Mucosa of stomach (tissue), 1 donor: ENCODE data around the gene SLC8A3.
"Not testable (repeated sequence)": the region's sequence is repeated elsewhere in the genome, so short reads cannot be mapped to it uniquely, and the experiment has no call there.

Experiments used
- H3K27me3 ChIP-seq: one replicate; pipeline ENCODE4 v1.7.0; 2013; ENCODE audit warnings: mild to moderate bottlenecking, low read length; ENCODE audit not compliant: control insufficient read depth, insufficient read depth
- H3K36me3 ChIP-seq: one replicate; pipeline ENCODE4 v1.7.0; 2013; ENCODE audit warnings: low read length; ENCODE audit not compliant: control insufficient read depth, insufficient read depth
- H3K4me1 ChIP-seq: one replicate; pipeline ENCODE4 v1.7.0; 2013; ENCODE audit warnings: mild to moderate bottlenecking, low read length; ENCODE audit not compliant: control insufficient read depth, insufficient read depth
- H3K4me3 ChIP-seq: one replicate; pipeline ENCODE4 v1.7.0; 2013; ENCODE audit warnings: low read length
- H3K9ac ChIP-seq: one replicate; pipeline ENCODE4 v1.7.0; 2013; ENCODE audit warnings: mild to moderate bottlenecking, low read length, moderate library complexity
- H3K9me3 ChIP-seq: one replicate; pipeline ENCODE4 v1.7.0; 2013; ENCODE audit warnings: mild to moderate bottlenecking, low read length, moderate library complexity; ENCODE audit not compliant: control insufficient read depth
- donor health status: Pancreatic carcinoma.

SLC8A3 gene

GRCh38 chr14:70188659-70189455 is at the start of gene SLC8A3:
Gene SLC8A3, minus strand, starts transcription at chr14:70188951. Its CDS starts 20,529 bp downstream, at chr14:70168422.
- no peak within 1 kb of the TSS for H3K4me3 ChIP-seq
- no peaks in the 10 kb centered on the region for H3K9me3 ChIP-seq
- H3K27me3 ChIP-seq: peaks cover 53% of the 10 kb centered on the region
- H3K4me1 ChIP-seq: peaks cover 6% of the 10 kb centered on the region
- no peaks in the 10 kb centered on the region for H3K36me3 ChIP-seq
- H3K9ac ChIP-seq: no peak within 1 kb of the TSS

- no peak overlapping the region for H3K4me3 ChIP-seq
- H3K9ac ChIP-seq: no peak overlapping the region
- H3K36me3 ChIP-seq: no peaks in the 10 kb centered on the region
- H3K27me3 ChIP-seq: no peaks in the 10 kb centered on the region
- H3K4me1 ChIP-seq: no peaks in the 10 kb centered on the region
- H3K9me3 ChIP-seq: no peaks in the 10 kb centered on the region
These were observed 49.0 kb upstream of the SLC8A3 start for GRCh38 chr14:70237710-70238109.

GRCh38 chr14:70234066-70234950 is 45.6 kb upstream of the SLC8A3 start:
- Histone ChIP-seq H3K9ac (no peak overlapping the region), H3K4me1 (no peaks in the 10 kb centered on the region), H3K36me3 (no peaks in the 10 kb centered on the region), H3K9me3 (no peaks in the 10 kb centered on the region), H3K4me3 (no peak overlapping the region), H3K27me3 (no peaks in the 10 kb centered on the region)

- not testable (repeated sequence) for H3K9ac ChIP-seq, H3K4me3 ChIP-seq, H3K36me3 ChIP-seq, H3K4me1 ChIP-seq, H3K9me3 ChIP-seq, H3K27me3 ChIP-seq
These were observed 43.2 kb upstream of the SLC8A3 start for GRCh38 chr14:70231756-70232544.

GRCh38 chr14:70229877-70230640 is 41.3 kb upstream of the SLC8A3 start:
- H3K4me1 ChIP-seq, H3K36me3 ChIP-seq, H3K27me3 ChIP-seq, H3K4me3 ChIP-seq, H3K9me3 ChIP-seq, H3K9ac ChIP-seq: not testable (repeated sequence)

GRCh38 chr14:70213721-70214282 is 25.1 kb upstream of the SLC8A3 start:
- Histone ChIP-seq H3K9ac (no peak overlapping the region), H3K9me3 (no peaks in the 10 kb centered on the region), H3K36me3 (no peaks in the 10 kb centered on the region), H3K27me3 (no peaks in the 10 kb centered on the region), H3K4me3 (no peak overlapping the region), H3K4me1 (no peaks in the 10 kb centered on the region)

GRCh38 chr14:70212752-70213151 is 24.0 kb upstream of the SLC8A3 start:
- no peaks in the 10 kb centered on the region for H3K4me1 ChIP-seq
- H3K36me3 ChIP-seq: no peaks in the 10 kb centered on the region
- no peak overlapping the region for H3K9ac ChIP-seq
- no peak overlapping the region for H3K4me3 ChIP-seq
- no peaks in the 10 kb centered on the region for H3K27me3 ChIP-seq
- no peaks in the 10 kb centered on the region for H3K9me3 ChIP-seq

- no peaks in the 10 kb centered on the region for H3K4me1 ChIP-seq
- H3K9me3 ChIP-seq: no peaks in the 10 kb centered on the region
- no peak overlapping the region for H3K4me3 ChIP-seq
- peaks cover 3% of the 10 kb centered on the region for H3K27me3 ChIP-seq
- no peak overlapping the region for H3K9ac ChIP-seq
- no peaks in the 10 kb centered on the region for H3K36me3 ChIP-seq
These were observed 19.6 kb upstream of the SLC8A3 start for GRCh38 chr14:70208380-70208779.

GRCh38 chr14:70203686-70204085 is 14.9 kb upstream of the SLC8A3 start:
- no peak overlapping the region for H3K4me3 ChIP-seq
- H3K4me1 ChIP-seq: no peaks in the 10 kb centered on the region
- H3K36me3 ChIP-seq: no peaks in the 10 kb centered on the region

GRCh38 chr14:70201994-70202393 is 13.2 kb upstream of the SLC8A3 start:
- Histone ChIP-seq H3K4me1 (no peaks in the 10 kb centered on the region), H3K9ac (no peak overlapping the region), H3K9me3 (no peaks in the 10 kb centered on the region), H3K4me3 (no peak overlapping the region), H3K27me3 (peaks cover 5% of the 10 kb centered on the region), H3K36me3 (no peaks in the 10 kb centered on the region)

More at GRCh38 chr14:70203686-70204085, 14.9 kb upstream of the SLC8A3 start:
- Histone ChIP-seq H3K9me3 (no peaks in the 10 kb centered on the region), H3K9ac (no peak overlapping the region), H3K27me3 (peaks cover 8% of the 10 kb centered on the region)

- Histone ChIP-seq H3K9me3 (no peaks in the 10 kb centered on the region), H3K4me3 (no peak overlapping the region), H3K36me3 (no peaks in the 10 kb centered on the region), H3K4me1 (no peaks in the 10 kb centered on the region), H3K27me3 (peaks cover 31% of the 10 kb centered on the region), H3K9ac (no peak overlapping the region)
These were observed 4.6 kb upstream of the SLC8A3 start for GRCh38 chr14:70193396-70193795.
